Ovary (tissue), 9 donors: Measurements from ENCODE around the gene SOS2. TPM values are rescaled to one million over a fixed set of nuclear protein-coding genes. Genes with fewer than 3 reads are reported as not detected.

ENCODE experiments used
- DNase-seq, 5 donors: peaks; one replicate each; pipeline ENCODE4 v3.0.0-alpha.2; 2019 to 2020
- H3K27ac ChIP-seq, 2 donors: fragments of 200-600 bp; one replicate each; pipeline versions ENCODE4 v1.5.1 to v1.8.0; 2019 to 2022
- H3K27me3 ChIP-seq: fragments of 200-600 bp; one replicate; pipeline ENCODE4 v1.8.0; 2022
- H3K36me3 ChIP-seq: fragments of 200-600 bp; sonication (generic); one replicate; pipeline ENCODE4 v1.5.1; 2019
- H3K4me1 ChIP-seq: one replicate; pipeline ENCODE4 v1.8.1; 2013; ENCODE audit warnings: mild to moderate bottlenecking, moderate library complexity; ENCODE audit not compliant: insufficient read depth
- H3K4me3 ChIP-seq: fragments of 200-600 bp; sonication (generic); one replicate; pipeline ENCODE4 v1.5.1; 2017
- H3K9me3 ChIP-seq, 2 donors: fragments of 200-600 bp in 1 of 2; sonication (generic) in 1 of 2; one replicate each; pipeline versions ENCODE4 v1.5.1 to v1.8.1; 2013 to 2019; ENCODE audit warnings: mild to moderate bottlenecking in 1 of 2, moderate library complexity in 1 of 2
- CTCF ChIP-seq, 3 donors: fragments of 450-650 bp in 2 of 3; fragments of 200-600 bp in 1 of 3; IDR thresholded peaks; one replicate each; pipeline versions ENCODE4 v1.5.1 to v1.8.0; 2016 to 2022; ENCODE audit warnings: antibody characterized with exemption in 3 of 3, mild to moderate bottlenecking in 1 of 3
- EP300 ChIP-seq: sonication (generic); formaldehyde crosslinking; IDR thresholded peaks from one replicate; pipeline ENCODE4 v1.6.1; 2017; ENCODE audit warnings: antibody characterized with exemption
- POLR2A ChIP-seq: fragments of 450-650 bp; IDR thresholded peaks from one replicate; pipeline ENCODE4 v1.6.1; 2017; ENCODE audit warnings: antibody characterized with exemption, mild to moderate bottlenecking, moderate library complexity
- WGBS, 3 donors: extraction: QIAGEN DNeasy Blood & Tissue Kit in 1 of 3; methylation state at CpG; one replicate each; pipeline versions ENCODE4 v1.1.5 to v1.1.7; 2013 to 2017; 5-methylcytosine and 5-hydroxymethylcytosine counted together
- intact Hi-C, 4 donors: fragments of 100-400 bp; cut with DNase I; formaldehyde crosslinking; loops; one replicate each; pipeline versions ENCODE4 v1.11.0 to v1.15.1; 2022 to 2023
- polyA plus RNA-seq, 2 donors: library from polyadenylated mRNA; stranded (reverse); fragments of 200-250 nt in 1 of 2; fragments of 350-450 nt in 1 of 2; fragmentation: Illumina TruSeq in 1 of 2; extraction: RNeasy Lipid Tissue Mini Kit (QIAGEN cat#74804) in 1 of 2; gene quantifications; one replicate each; pipeline ENCODE4 v1.2.3, GENCODE V29; 2013 to 2014
- total RNA-seq, 7 donors: library from RNA; depleted of rRNA in 2 of 7; stranded (reverse); fragments of >200 nt in 2 of 7; fragmentation: NEBNext Ultra II Directional in 3 of 7; extraction: Animal tissue kit (Norgen Biotek cat#: 25700) in 3 of 7; gene quantifications; one replicate each; pipeline versions ENCODE4 v1.1.0 to v1.2.4, GENCODE V29; 2016 to 2023
- donor health status: DM: no; HTN: no; CAD: no; lungs with moderate emphysema.
- donor health status: DM: no; HTN: no; CAD: no.
- donor health status: Bipolar disorder and iron deficiency.
- donor health status: DM: yes; HTN: yes; CAD: no.
- donor health status: DM: no; HTN: no; CAD: no.
- donor health status: DM: yes; HTN: yes; CAD: no.

Gene SOS2
- total and polyA plus RNA-seq, 9 donors = 10.2 to 29.3 (median 26.7) TPM

DNA sequence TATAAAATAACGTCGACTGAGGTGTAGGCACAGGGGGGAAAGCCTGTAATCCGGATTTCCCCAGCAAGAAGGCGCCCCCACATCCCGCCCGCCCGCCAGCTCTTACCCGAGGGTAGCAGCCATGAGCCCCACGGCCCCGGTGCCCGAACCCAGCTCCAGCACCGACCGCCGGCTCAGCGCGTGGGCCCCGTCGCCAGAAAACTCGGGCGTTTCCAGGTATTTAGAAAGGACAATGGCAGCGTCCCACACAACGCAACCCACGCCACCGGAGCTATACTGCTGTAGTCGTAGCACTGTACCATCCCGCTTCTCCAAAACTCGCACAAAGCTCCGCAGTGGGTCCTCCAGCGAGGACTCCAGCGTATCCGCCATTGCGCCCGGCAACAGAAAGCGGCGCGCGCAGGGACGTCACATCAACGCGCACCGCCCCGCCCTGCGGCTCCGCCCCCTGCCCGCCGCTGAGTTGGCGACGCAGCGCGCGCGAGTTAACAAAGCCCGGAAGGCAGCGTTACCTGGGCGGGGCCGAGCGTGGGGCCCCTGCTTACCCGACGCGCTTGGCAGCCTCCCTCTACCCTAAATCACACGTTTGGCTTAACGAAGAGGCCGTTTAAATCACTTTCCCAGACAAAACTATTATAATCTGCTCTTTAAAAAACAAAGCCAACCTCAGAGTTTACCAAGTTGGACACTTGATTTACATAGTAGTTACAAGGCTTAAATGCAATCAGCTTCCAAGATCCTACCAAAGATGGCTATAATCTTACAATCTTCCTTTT lies 115.0 kb downstream of the SOS2 start, which contains the start of gene VCPKMT:
VCPKMT (minus strand) TSS at position 392 of the 776 bp plus-strand sequence; CDS start at position 372, 20 bp downstream.
- Histone ChIP-seq H3K36me3 (no peaks in the 10 kb centered on the region), H3K27ac (peak within 1 kb of the TSS; percentile 72 to 78), H3K27me3 (no peaks in the 10 kb centered on the region), H3K9me3 (no peaks in the 10 kb centered on the region), H3K4me1 (no peaks in the 10 kb centered on the region), H3K4me3 (peak within 1 kb of the TSS; percentile 84)
- TF ChIP-seq POLR2A (peak; percentile 87), EP300 (no peak), CTCF (IDR thresholded peaks at IDR 0.05) (peak in 1 of 3 donors; percentile 17)
- intact Hi-C loops = no loop called here
- DNase-seq = peak; percentile 91 to 96 (median 94)
- WGBS, 3 donors = 0% methylated on average over 62 to 63 of the region's 63 CpGs

DNA sequence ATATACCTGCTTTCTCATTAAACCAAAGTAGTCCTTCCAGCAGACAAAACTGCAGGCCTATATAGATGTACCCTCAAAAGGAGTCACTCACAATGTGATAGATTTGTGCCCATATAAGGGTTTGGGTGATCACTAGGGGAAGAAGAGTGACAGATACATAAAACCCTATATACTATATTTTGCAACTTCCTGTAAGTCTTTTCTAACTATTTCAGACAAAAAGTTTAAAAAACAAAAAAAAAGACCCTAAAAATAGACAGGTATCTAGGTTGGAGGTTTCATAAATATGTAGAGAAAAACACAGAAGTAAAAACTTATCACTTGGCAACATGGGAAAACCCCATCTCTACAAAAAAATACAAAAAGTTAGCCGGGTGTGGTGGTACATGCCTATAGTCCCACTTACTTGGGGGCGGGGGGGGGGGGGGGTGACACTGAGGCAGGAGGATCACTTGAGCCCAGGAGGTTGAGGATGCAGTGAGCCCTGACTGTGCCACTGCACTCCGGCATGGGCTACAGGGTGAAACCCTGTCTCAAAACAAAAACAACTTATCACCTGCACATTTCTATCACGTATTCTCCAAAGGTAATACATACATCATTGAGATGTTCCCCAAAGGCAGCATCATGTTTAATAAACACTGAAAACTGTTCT lies 117.9 kb downstream of the SOS2 start:
- Histone ChIP-seq H3K4me1 (no peaks in the 10 kb centered on the region), H3K9me3 (no peaks in the 10 kb centered on the region), H3K27me3 (no peaks in the 10 kb centered on the region), H3K27ac (no peak overlapping the region), H3K4me3 (no peak overlapping the region), H3K36me3 (no peaks in the 10 kb centered on the region)
- no peak for TF ChIP-seq CTCF (IDR thresholded peaks at IDR 0.05)
- no peak for TF ChIP-seq POLR2A
- TF ChIP-seq EP300 = no peak
- intact Hi-C loops = no loop called here
- no peak for DNase-seq
- WGBS, 3 donors = 62 to 74% (median 69%) methylated on average over 4 of the region's 4 CpGs

DNA sequence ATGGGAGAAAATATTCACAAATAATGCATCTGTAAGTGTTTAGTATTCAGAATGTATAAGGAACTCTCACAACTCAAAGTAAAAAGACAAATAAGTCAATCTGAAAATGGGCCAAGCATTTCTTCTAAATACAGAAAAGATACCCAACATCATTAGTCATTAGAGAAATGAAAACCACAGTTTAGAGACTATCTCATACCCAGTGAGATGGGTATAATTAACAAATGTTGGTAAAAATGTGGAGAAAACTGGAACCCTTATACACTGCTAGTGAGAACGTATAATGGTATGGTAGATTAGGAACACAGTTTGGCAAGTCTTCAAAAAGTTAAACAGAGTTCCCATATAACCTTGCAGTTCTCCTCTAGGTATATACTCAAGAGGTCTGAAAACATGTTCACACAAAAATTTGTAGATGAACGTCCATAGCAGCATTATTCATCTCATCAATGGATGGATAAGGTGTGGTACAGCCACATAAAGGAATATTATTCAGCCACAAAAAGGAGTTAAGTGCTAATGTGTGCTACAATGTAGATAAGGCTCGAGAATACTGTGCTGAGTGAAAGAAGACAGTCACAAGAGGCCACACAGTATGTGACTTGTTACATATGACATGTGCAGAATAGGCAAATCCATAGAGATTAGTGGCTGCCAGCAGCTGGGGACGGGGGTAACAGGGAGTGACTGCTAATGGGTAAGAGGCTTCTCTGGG lies 120.9 kb downstream of the SOS2 start:
- no peaks in the 10 kb centered on the region for H3K4me1 ChIP-seq
- intact Hi-C loops = no loop called here
- 86 to 92% (median 88%) methylated on average over 4 of the region's 4 CpGs for WGBS, 3 donors
- no peak overlapping the region for H3K4me3 ChIP-seq
- H3K36me3 ChIP-seq = no peaks in the 10 kb centered on the region
- H3K27ac ChIP-seq = no peak overlapping the region
- no peaks in the 10 kb centered on the region for H3K27me3 ChIP-seq
- no peaks in the 10 kb centered on the region for H3K9me3 ChIP-seq
- no peak for TF ChIP-seq CTCF (IDR thresholded peaks at IDR 0.05)
- no peak for TF ChIP-seq EP300
- no peak for TF ChIP-seq POLR2A
- no peak for DNase-seq

GRCh38 chr14:50109342-50109741 lies 122.0 kb downstream of the SOS2 start:
- Histone ChIP-seq H3K27me3 (no peaks in the 10 kb centered on the region), H3K36me3 (no peaks in the 10 kb centered on the region), H3K4me1 (no peaks in the 10 kb centered on the region), H3K27ac (no peak overlapping the region), H3K4me3 (no peak overlapping the region), H3K9me3 (no peaks in the 10 kb centered on the region)
- 67 to 73% (median 68%) methylated on average over 6 of the region's 6 CpGs for WGBS, 3 donors
- no peak for TF ChIP-seq POLR2A
- TF ChIP-seq EP300 = no peak
- TF ChIP-seq CTCF (IDR thresholded peaks at IDR 0.05) = no peak
- no peak for DNase-seq
- intact Hi-C loops = loop anchor here in 3 of 4 donors (10.0 kb wide), 2 partner anchors 225 to 245 kb away; no protein-coding TSS in a partner anchor
